ENCODE data around the gene PSMD13.

Gene PSMD13

DNA sequence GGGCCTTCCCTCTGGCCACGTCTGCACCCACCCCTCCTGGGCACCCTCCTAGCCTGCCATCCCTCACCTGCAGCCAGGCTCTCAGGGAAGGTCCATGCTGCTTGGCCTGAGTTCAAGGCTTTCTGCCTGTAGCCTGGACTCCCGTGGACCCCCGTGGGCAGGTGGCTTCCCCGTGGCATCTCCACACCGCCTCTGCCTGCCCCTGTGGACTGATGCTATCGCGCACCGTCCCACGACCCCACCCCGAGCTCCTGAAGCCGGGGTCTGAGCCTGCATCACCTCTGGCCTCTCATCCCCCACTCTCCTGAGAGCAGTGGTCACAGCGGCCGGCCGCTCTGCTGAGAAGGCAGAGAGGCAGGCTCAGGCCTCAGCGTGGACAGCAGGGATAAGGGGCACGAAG is 58.0 kb downstream of the PSMD13 start:
- TF ChIP-seq, protein P1, sequence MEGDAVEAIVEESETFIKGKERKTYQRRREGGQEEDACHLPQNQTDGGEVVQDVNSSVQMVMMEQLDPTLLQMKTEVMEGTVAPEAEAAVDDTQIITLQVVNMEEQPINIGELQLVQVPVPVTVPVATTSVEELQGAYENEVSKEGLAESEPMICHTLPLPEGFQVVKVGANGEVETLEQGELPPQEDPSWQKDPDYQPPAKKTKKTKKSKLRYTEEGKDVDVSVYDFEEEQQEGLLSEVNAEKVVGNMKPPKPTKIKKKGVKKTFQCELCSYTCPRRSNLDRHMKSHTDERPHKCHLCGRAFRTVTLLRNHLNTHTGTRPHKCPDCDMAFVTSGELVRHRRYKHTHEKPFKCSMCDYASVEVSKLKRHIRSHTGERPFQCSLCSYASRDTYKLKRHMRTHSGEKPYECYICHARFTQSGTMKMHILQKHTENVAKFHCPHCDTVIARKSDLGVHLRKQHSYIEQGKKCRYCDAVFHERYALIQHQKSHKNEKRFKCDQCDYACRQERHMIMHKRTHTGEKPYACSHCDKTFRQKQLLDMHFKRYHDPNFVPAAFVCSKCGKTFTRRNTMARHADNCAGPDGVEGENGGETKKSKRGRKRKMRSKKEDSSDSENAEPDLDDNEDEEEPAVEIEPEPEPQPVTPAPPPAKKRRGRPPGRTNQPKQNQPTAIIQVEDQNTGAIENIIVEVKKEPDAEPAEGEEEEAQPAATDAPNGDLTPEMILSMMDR (IDR thresholded peaks at IDR 0.05; ENCODE audit: low read depth, low read length) = no peak
- Histone ChIP-seq H2AFZ (ENCODE audit: low read depth, low read length) (no peak overlapping the region), H3K27ac (ENCODE audit: low read length) (no peak overlapping the region), H3K4me1 (ENCODE audit: low read length) (peaks cover 1% of the 10 kb centered on the region; the same call in 1 of the 2 replicates), H3K36me3 (replicated peaks; ENCODE audit: low read depth, low read length) (peaks cover 10% of the 10 kb centered on the region), H3K9me3 (ENCODE audit: insufficient read depth, low read length) (no peaks in the 10 kb centered on the region), H3K4me2 (ENCODE audit: low read length) (no peak overlapping the region), H4K20me1 (ENCODE audit: insufficient read depth, low read length) (no peaks in the 10 kb centered on the region), H3K27me3 (ENCODE audit: low read depth, low read length) (no peaks in the 10 kb centered on the region), H3K4me3 (ENCODE audit: low read length) (no peak overlapping the region), H3K79me2 (ENCODE audit: low read length) (no peaks in the 10 kb centered on the region), H3K9ac (ENCODE audit: low read length) (no peak overlapping the region)

DNA sequence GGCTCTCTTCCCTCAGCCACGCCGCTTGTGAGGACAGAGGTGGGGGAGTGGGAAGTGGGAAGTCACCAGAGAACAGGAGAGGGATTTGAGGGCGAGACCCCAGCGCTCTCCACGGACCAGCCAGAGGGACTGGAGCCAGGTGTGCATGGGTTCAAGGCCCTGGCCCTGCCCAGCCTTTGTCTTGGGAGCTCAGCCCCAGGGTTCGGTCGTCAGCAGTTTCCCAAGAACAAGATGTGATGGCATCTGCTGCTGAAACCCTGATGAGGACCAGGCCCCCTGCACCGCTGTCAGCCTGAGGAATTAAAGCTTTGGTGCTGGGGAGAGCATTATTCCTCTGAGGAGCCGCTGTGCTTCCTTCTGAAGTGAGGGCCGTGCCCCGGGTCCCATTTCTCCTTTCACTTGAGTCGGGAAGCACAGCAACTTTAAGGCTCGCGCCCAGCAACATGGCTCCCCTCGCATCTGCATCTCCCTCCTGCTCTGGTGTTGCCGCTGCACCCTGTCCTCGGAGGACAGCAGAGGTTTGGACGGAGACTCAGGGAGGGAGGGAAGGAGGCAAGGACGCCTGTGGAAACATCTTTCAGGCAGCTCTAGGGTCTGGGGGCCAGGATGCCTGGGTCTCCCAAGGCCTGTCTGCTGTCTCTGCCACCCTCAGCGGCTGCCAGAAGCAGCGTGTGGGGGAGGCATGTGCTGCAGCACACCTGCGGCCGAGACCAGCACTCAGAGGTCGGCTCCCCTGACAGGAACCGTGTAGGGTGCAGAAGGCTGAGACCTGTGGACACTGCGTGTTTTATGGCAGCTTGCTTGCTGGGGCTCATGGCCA is 58.8 kb downstream of the PSMD13 start:
- Histone ChIP-seq H2AFZ (ENCODE audit: low read depth, low read length) (no peak overlapping the region), H3K36me3 (replicated peaks; ENCODE audit: low read depth, low read length) (peaks cover 10% of the 10 kb centered on the region), H3K4me3 (ENCODE audit: low read length) (no peak overlapping the region), H3K27ac (ENCODE audit: low read length) (no peak overlapping the region), H3K4me2 (ENCODE audit: low read length) (no peak overlapping the region), H3K4me1 (ENCODE audit: low read length) (no peaks in the 10 kb centered on the region), H3K27me3 (ENCODE audit: low read depth, low read length) (peaks cover 5% of the 10 kb centered on the region; the same call in 1 of the 2 replicates), H3K9ac (ENCODE audit: low read length) (no peak overlapping the region), H4K20me1 (ENCODE audit: insufficient read depth, low read length) (no peaks in the 10 kb centered on the region), H3K79me2 (ENCODE audit: low read length) (no peaks in the 10 kb centered on the region), H3K9me3 (ENCODE audit: insufficient read depth, low read length) (no peaks in the 10 kb centered on the region)
- TF ChIP-seq EZH2phosphoT487 (IDR thresholded peaks at IDR 0.05; ENCODE audit: low read depth) = no peak
- TF ChIP-seq, protein P1 (IDR thresholded peaks at IDR 0.05; ENCODE audit: low read depth, low read length) = no peak

DNA sequence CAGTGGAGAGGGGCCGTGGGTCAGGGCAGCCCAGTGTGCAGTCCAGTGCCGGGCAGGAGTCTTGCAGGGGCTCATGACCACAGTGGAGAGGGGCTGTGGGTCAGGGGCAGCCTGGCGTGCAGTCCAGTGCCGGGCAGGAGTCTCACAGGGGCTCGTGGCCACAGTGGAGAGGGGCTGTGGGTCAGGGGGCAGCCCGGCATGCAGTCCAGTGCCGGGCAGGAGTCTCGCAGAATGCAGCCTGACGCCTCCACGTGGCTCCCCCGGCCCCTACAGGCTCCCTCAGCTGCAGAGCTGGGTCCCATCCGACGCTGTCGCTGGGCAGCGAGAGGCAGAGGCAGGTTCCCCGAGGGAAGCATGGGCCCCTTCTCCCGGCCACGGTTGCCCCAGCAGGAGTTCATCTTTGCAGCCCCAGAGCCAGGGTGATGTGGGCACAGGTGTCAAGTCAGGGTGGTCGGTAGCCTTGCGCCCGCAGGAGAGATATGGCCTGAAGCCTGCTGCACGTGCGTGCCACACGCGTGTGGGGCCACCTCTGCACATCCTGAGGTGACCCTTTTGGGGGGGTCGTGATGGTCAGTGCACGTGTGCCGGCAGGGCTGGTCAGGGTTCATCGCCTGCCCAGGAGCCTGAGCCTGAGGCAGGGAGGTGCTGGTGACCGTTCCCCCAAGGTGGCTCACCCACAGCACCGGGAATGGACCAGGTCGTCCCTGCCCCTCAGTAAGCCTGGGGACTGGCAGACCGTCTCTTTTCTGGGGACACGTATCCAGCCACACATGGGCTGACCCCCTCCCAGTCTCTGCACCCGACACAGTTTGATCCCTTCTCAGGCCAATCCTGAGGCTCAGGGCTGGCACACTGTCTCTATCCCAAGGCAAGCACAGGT is 59.6 kb downstream of the PSMD13 start:
- Histone ChIP-seq H3K4me3 (ENCODE audit: low read length) (no peak overlapping the region), H4K20me1 (ENCODE audit: insufficient read depth, low read length) (no peaks in the 10 kb centered on the region), H3K9ac (ENCODE audit: low read length) (no peak overlapping the region), H3K27me3 (ENCODE audit: low read depth, low read length) (peaks cover 5% of the 10 kb centered on the region; the same call in 1 of the 2 replicates), H3K27ac (ENCODE audit: low read length) (no peak overlapping the region), H3K79me2 (ENCODE audit: low read length) (no peaks in the 10 kb centered on the region), H2AFZ (ENCODE audit: low read depth, low read length) (no peak overlapping the region), H3K36me3 (replicated peaks; ENCODE audit: low read depth, low read length) (peaks cover 7% of the 10 kb centered on the region), H3K4me1 (ENCODE audit: low read length) (no peaks in the 10 kb centered on the region), H3K4me2 (ENCODE audit: low read length) (no peak overlapping the region), H3K9me3 (ENCODE audit: insufficient read depth, low read length) (no peaks in the 10 kb centered on the region)
- TF ChIP-seq, protein P1 (IDR thresholded peaks at IDR 0.05; ENCODE audit: low read depth, low read length) = no peak
- TF ChIP-seq EZH2phosphoT487 (IDR thresholded peaks at IDR 0.05; ENCODE audit: low read depth) = no peak

DNA sequence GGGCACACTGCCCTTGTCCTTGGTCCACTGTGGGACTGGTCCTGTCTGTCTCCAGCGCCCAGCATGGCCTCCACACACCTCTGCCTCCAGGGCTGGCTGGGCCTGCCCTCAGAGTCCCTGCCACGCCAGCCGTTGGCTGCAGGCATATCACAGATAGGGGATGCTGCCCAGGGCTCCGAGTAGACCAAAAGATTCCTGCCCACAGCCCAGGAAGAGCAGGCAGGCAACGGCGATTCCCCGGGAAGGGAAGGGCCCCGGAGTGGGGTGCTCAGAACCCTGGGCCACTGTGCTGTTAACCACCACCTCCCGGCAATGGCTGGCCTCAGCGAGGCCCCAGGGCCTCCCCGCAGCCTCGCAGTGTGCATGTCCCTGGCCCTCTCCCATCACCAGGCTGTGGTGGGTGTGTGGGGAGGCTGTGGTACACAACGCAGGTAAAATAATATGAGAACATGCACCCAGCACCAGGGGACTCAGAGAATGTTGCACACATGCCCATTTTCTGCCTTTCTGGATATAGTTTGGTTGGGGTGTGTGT is 60.3 kb downstream of the PSMD13 start:
- H3K36me3 ChIP-seq (replicated peaks; ENCODE audit: low read depth, low read length) = peaks cover 7% of the 10 kb centered on the region
- no peak overlapping the region for H3K4me3 ChIP-seq (ENCODE audit: low read length)
- TF ChIP-seq, protein P1 (IDR thresholded peaks at IDR 0.05; ENCODE audit: low read depth, low read length) = no peak
- no peak for TF ChIP-seq EZH2phosphoT487 (IDR thresholded peaks at IDR 0.05; ENCODE audit: low read depth)
- H2AFZ ChIP-seq (ENCODE audit: low read depth, low read length) = no peak overlapping the region
- H3K9ac ChIP-seq (ENCODE audit: low read length) = no peak overlapping the region
- H3K27ac ChIP-seq (ENCODE audit: low read length) = no peak overlapping the region
- H3K4me2 ChIP-seq (ENCODE audit: low read length) = no peak overlapping the region
- H3K4me1 ChIP-seq (ENCODE audit: low read length) = no peaks in the 10 kb centered on the region
- H3K79me2 ChIP-seq (ENCODE audit: low read length) = no peaks in the 10 kb centered on the region
- peaks cover 5% of the 10 kb centered on the region; the same call in 1 of the 2 replicates for H3K27me3 ChIP-seq (ENCODE audit: low read depth, low read length)
- H4K20me1 ChIP-seq (ENCODE audit: insufficient read depth, low read length) = no peaks in the 10 kb centered on the region
- no peaks in the 10 kb centered on the region for H3K9me3 ChIP-seq (ENCODE audit: insufficient read depth, low read length)

Measured in OCI-LY3 (cell line).